ENCODE measurements around the gene PSMD6. TPM values are rescaled to one million over a fixed set of nuclear protein-coding genes. Genes with fewer than 3 reads are reported as not detected.

PSMD6 gene
- total and polyA plus RNA-seq, 2 donors (not counting 1 experiment from before 2014, with no cell fraction given), result 79.1 to 89.0 TPM

GRCh38 chr3:63986146-63986545, 37.1 kb downstream of the PSMD6 start:
- TF ChIP-seq EZH2 (IDR thresholded peaks at IDR 0.05; ENCODE audit: low read length, missing control alignments) (no peak), CTCF (conservative IDR thresholded peaks at IDR 0.05 in 1 of 2, IDR thresholded peaks at IDR 0.05 in 1 of 2; ENCODE audit: low read depth in 1 of 2, low read length in 2 of 2) (no peak)
- Histone ChIP-seq H3K36me3 (ENCODE audit: control insufficient read depth, insufficient read depth, low read length) (peaks cover 19% of the 10 kb centered on the region), H3K9me3 (ENCODE audit: control insufficient read depth, insufficient read depth, low read depth, low read length) (no peaks in the 10 kb centered on the region), H3K4me2 (ENCODE audit: extremely low read depth, insufficient read depth, low read length) (no peak overlapping the region), H3K9ac (ENCODE audit: insufficient read depth, low read length) (no peak overlapping the region), H3K79me2 (ENCODE audit: control insufficient read depth, insufficient read depth, low read length) (no peaks in the 10 kb centered on the region), H3K4me1 (ENCODE audit: control insufficient read depth, extremely low read depth, insufficient read depth, low read length) (no peaks in the 10 kb centered on the region), H3K27me3 (ENCODE audit: control insufficient read depth, insufficient read depth, low read length) (no peaks in the 10 kb centered on the region), H3K4me3 (replicated peaks in 1 of 4; ENCODE audit: control extremely low read depth in 1 of 4, insufficient read depth in 1 of 4, low read depth in 3 of 4, low read length in 4 of 4) (no peak overlapping the region), H2AFZ (ENCODE audit: low read length) (no peak overlapping the region), H3K27ac (ENCODE audit: insufficient read depth, low read length) (no peak overlapping the region), H4K20me1 (ENCODE audit: control insufficient read depth, extremely low read depth, insufficient read depth, low read length) (no peaks in the 10 kb centered on the region)
- no peak for DNase-seq (ENCODE audit: low read depth in 2 of 2)

GRCh38 chr3:63984391-63984790, 38.9 kb downstream of the PSMD6 start:
- H3K36me3 ChIP-seq (ENCODE audit: control insufficient read depth, insufficient read depth, low read length), result peaks cover 25% of the 10 kb centered on the region
- peaks cover 1% of the 10 kb centered on the region for H3K4me1 ChIP-seq (ENCODE audit: control insufficient read depth, extremely low read depth, insufficient read depth, low read length)
- peaks cover 3% of the 10 kb centered on the region for H3K79me2 ChIP-seq (ENCODE audit: control insufficient read depth, insufficient read depth, low read length)
- TF ChIP-seq CTCF (conservative IDR thresholded peaks at IDR 0.05 in 1 of 2, IDR thresholded peaks at IDR 0.05 in 1 of 2; ENCODE audit: low read depth in 1 of 2, low read length in 2 of 2) (no peak), EZH2 (IDR thresholded peaks at IDR 0.05; ENCODE audit: low read length, missing control alignments) (no peak)
- H2AFZ ChIP-seq (ENCODE audit: low read length), result no peak overlapping the region
- H3K9ac ChIP-seq (ENCODE audit: insufficient read depth, low read length), result no peak overlapping the region
- H3K9me3 ChIP-seq (ENCODE audit: control insufficient read depth, insufficient read depth, low read depth, low read length), result no peaks in the 10 kb centered on the region
- no peaks in the 10 kb centered on the region for H3K27me3 ChIP-seq (ENCODE audit: control insufficient read depth, insufficient read depth, low read length)
- no peak overlapping the region for H3K27ac ChIP-seq (ENCODE audit: insufficient read depth, low read length)
- H3K4me2 ChIP-seq (ENCODE audit: extremely low read depth, insufficient read depth, low read length), result no peak overlapping the region
- no peak overlapping the region for H3K4me3 ChIP-seq (replicated peaks in 1 of 4; ENCODE audit: control extremely low read depth in 1 of 4, insufficient read depth in 1 of 4, low read depth in 3 of 4, low read length in 4 of 4)
- DNase-seq (ENCODE audit: low read depth in 2 of 2), result no peak
- H4K20me1 ChIP-seq (ENCODE audit: control insufficient read depth, extremely low read depth, insufficient read depth, low read length), result no peaks in the 10 kb centered on the region

- Histone ChIP-seq H3K36me3 (ENCODE audit: control insufficient read depth, insufficient read depth, low read length) (peaks cover 19% of the 10 kb centered on the region), H3K4me1 (ENCODE audit: control insufficient read depth, extremely low read depth, insufficient read depth, low read length) (peaks cover 7% of the 10 kb centered on the region), H3K9ac (ENCODE audit: insufficient read depth, low read length) (no peak overlapping the region), H3K4me2 (ENCODE audit: extremely low read depth, insufficient read depth, low read length) (no peak overlapping the region), H3K27me3 (ENCODE audit: control insufficient read depth, insufficient read depth, low read length) (no peaks in the 10 kb centered on the region), H3K27ac (ENCODE audit: insufficient read depth, low read length) (no peak overlapping the region), H2AFZ (ENCODE audit: low read length) (no peak overlapping the region), H3K4me3 (replicated peaks in 1 of 4; ENCODE audit: control extremely low read depth in 1 of 4, insufficient read depth in 1 of 4, low read depth in 3 of 4, low read length in 4 of 4) (no peak overlapping the region), H4K20me1 (ENCODE audit: control insufficient read depth, extremely low read depth, insufficient read depth, low read length) (no peaks in the 10 kb centered on the region), H3K79me2 (ENCODE audit: control insufficient read depth, insufficient read depth, low read length) (peaks cover 13% of the 10 kb centered on the region), H3K9me3 (ENCODE audit: control insufficient read depth, insufficient read depth, low read depth, low read length) (no peaks in the 10 kb centered on the region)
- TF ChIP-seq EZH2 (IDR thresholded peaks at IDR 0.05; ENCODE audit: low read length, missing control alignments), result no peak
- TF ChIP-seq CTCF (conservative IDR thresholded peaks at IDR 0.05 in 1 of 2, IDR thresholded peaks at IDR 0.05 in 1 of 2; ENCODE audit: low read depth in 1 of 2, low read length in 2 of 2), result no peak
- no peak for DNase-seq (ENCODE audit: low read depth in 2 of 2)
Observed at GRCh38 chr3:63981980-63982379, 41.3 kb downstream of the PSMD6 start.
